ENCODE results near the gene CDK10.

Gene CDK10

DNA sequence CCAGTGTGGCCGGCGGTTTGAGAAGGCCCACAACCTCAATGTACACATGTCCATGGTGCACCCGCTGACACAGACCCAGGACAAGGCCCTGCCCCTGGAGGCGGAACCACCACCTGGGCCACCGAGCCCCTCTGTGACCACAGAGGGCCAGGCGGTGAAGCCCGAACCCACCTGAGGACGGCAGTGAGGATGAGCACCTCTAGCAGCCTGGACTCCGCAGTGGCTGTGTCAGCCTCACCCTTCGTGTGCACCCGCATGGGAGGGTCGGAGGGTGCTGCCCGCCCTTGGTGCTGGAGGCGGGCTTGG is 51.5 kb downstream of the CDK10 start:
- DNase-seq = no peak

DNA sequence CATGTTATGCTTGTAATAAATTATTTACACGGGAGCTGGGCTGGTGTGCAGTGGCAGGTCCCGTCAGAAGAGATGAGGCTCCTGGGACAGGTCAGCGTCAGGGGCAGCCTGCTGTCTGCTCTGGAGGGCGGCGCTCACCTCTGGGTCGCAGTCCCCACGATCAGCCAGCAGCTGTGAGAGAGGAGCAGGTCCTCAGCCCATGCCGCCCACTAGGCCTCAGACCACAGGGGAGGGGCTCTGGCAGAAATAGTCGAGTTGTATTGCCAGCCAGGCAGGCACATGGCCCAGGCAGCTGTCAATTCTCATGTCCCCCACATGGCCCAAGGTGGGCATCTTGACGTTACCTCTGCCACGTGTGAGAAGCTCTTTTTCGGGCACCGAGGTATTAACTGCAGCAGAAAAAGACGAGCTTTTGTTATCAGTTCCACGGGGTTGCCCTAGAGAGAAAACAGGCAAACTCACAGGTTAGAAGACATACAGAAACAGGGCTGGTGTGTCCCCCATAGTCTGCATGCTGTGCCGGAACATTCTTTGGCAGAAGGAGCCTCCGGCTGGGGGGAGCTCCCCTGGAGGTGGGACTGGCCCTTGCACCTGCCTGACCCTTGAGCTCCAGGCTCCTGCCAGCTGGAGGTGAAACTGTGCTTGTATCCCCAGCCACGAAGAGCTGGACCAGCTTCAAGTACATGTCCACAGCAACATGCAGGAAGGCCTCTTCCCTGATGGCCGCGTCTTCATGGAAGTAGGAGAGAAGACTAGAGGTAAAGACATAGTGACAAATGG is 52.2 kb downstream of the CDK10 start:
- DNase-seq = no peak

DNA sequence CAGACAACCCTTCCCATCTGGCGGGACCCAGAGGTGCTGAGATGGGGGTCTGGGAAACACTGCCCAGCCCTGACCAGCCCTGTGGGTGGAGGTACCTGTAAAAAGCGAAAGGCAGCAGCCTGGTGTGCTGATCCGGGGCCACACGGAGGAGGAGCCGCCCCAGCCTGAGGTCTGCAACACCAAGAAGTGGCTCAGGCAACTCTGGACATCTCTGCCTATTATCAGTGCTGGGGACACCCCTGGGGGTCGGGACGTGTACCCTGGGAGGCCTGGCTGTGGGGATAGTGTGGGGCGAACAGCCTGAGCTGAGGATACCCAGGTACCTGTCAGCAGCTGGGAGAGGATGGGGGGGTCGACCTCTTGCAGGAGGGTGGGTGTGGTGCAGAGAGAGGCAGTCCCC is 52.9 kb downstream of the CDK10 start:
- no peak for DNase-seq

DNA sequence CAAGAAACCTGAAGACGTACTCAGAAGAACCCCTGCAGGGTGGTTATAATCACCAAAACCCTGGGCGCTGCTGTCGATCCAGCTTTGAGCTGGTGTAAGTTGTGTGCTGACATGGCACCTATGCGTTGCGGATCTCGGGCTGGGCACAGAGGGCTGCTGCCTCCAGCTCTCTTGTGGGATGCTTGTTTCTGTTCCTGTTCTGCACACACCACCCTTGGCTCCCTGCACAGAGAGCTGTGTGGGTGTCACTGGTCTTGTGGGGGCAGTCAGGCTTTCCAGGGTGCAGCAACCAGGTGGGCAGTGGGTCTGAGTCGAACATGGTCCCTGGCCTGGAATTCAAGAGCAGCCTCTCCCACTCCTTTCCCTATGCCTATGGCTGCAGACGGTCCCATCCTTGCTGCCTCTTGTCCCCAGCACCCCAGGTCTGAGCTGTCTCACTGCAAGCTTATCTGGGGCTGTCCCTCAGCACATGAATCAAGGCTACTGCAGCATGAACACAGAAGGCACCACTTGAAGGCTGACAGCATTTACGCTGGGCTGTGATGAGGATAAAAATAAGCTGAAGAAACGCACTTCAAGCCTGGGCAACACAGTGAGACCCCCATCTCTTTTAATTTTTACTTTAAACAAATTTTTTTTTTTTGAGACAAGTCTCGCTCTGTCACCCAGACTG is 55.0 kb downstream of the CDK10 start:
- no peak for DNase-seq

DNA sequence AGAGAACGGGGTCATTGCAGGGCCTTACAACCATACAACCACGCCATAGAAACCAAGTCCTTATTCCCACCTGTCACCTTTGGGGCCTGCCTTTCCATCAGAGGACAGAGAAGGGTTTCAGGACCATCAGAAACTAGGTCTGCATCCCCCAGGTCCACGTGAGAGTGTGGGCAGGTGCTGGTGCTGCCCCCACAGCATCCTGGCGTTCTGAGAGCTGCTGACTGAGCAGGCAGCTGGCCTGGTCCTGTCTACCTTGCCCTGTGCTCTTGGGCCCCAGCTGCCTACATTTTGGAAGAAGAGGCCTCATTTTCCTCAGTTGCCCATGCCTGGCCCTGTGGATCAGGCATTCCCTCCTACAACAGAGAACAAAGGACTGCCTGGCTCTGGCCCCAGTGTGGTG is 56.5 kb downstream of the CDK10 start:
- DNase-seq = no peak

DNA sequence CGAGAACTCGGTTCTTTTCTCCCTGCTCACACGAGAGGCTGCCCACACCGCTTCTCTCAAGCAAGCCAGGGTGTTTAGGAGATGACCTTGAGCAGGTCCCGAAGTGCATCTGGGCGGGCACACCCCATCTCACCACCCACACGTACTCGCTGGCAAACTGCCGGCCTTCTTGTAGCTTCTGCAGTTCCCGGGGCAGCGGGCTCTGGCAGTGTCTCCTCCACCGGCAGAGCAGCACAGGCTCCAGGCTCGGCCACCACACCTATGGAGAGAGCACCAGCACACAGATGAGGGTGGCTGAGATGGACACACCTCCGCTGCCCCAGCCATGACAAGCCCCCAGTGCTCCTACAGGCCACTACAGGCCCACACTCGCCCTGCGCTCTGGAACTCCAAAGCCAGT is 58.3 kb downstream of the CDK10 start:
- no peak for DNase-seq

Measured in activated CD4-positive, alpha-beta T cell treated with anti-CD3 and anti-CD28 coated beads, Interleukin-10, Interleukin-2, amounts not matched to agents 100 ng/mL and 50 ng/mL, durations not matched to agents 16 hours and 8 hours (primary cell).